ENCODE measurements around the gene MAP3K12.

GRCh38 chr12:53524476-53524875 lies 25.2 kb upstream of the MAP3K12 start:
- no peak for TF ChIP-seq CTCF (optimal IDR thresholded peaks at IDR 0.05 in 1 of 3, IDR thresholded peaks at IDR 0.05 in 1 of 3, conservative IDR thresholded peaks at IDR 0.05 in 1 of 3; ENCODE audit: extremely low read depth in 1 of 3, insufficient read depth in 2 of 3, low read length in 3 of 3)
- TF ChIP-seq EZH2 (IDR thresholded peaks at IDR 0.05; ENCODE audit: low read length), result no peak
